OCI-LY7 (cell line): Measurements from ENCODE around the gene TFAP2A. TPM values are rescaled to one million over a fixed set of nuclear protein-coding genes. Genes with fewer than 3 reads are reported as not detected.

Source experiments
- BruUV-seq: library from RNA; stranded (reverse); fragments of 400-500 nt; replicated peaks from 2 replicates; lab custom pipeline; 2021; lab: Mats Ljungman, UMichigan
- CTCF ChIA-PET: fragments of 300-600 bp; sonication (Branson Sonifier 250); formaldehyde crosslinking; loops from one replicate; lab custom pipeline; 2022; ENCODE audit warnings: antibody characterized with exemption; ENCODE audit not compliant: unreplicated experiment; lab: Charles Lee
- POLR2A ChIA-PET: fragments of 300-600 bp; sonication (Branson Sonifier 250); formaldehyde crosslinking; loops from one replicate; lab custom pipeline; 2022; ENCODE audit warnings: antibody characterized with exemption; lab: Charles Lee
- DNase-seq: peaks from one replicate; pipeline ENCODE4 v3.0.0-alpha.2; 2015; ENCODE audit warnings: low spot score
- H2AFZ ChIP-seq: fragments of 200-600 bp; sonication (generic), shearing (Covaris generic); 2 replicates; pipeline ENCODE4 v1.6.1; 2014; ENCODE audit warnings: mild to moderate bottlenecking, antibody characterized with exemption, low read length, moderate library complexity
- H3K27ac ChIP-seq: fragments of 200-600 bp; sonication (generic); 2 replicates; pipeline ENCODE4 v1.5.1; 2014; ENCODE audit warnings: mixed run types, low read depth, mild to moderate bottlenecking, moderate library complexity, low read length, inconsistent platforms; ENCODE audit not compliant: poor library complexity, severe bottlenecking
- H3K36me3 ChIP-seq: fragments of 200-600 bp; sonication (generic); 2 replicates; pipeline ENCODE4 v1.6.1; 2014; ENCODE audit warnings: mild to moderate bottlenecking, antibody characterized with exemption, low read length, moderate library complexity, mixed read lengths; ENCODE audit not compliant: insufficient read depth
- H3K4me1 ChIP-seq: fragments of 200-600 bp; sonication (generic); 2 replicates; pipeline ENCODE4 v1.5.1; 2014; ENCODE audit warnings: mild to moderate bottlenecking, low read length; ENCODE audit not compliant: insufficient read depth, poor library complexity, severe bottlenecking
- H3K4me2 ChIP-seq: fragments of 200-600 bp; sonication (generic); 2 replicates; pipeline ENCODE4 v1.6.1; 2014; ENCODE audit warnings: mild to moderate bottlenecking, low read length
- H3K4me3 ChIP-seq: fragments of 200-600 bp; sonication (generic); 2 replicates; pipeline ENCODE4 v1.5.1; 2014; ENCODE audit warnings: mild to moderate bottlenecking, low read depth, low read length; ENCODE audit not compliant: poor library complexity, severe bottlenecking
- H3K79me2 ChIP-seq: fragments of 200-600 bp; sonication (generic); 2 replicates; pipeline ENCODE4 v1.6.1; 2016; ENCODE audit warnings: low read depth, mild to moderate bottlenecking, low read length, moderate library complexity, mixed read lengths; ENCODE audit not compliant: insufficient read depth
- H3K9me2 ChIP-seq: fragments of 200-600 bp; sonication (generic); 2 replicates; pipeline ENCODE4 v1.6.1; 2016; ENCODE audit warnings: mild to moderate bottlenecking, low read length, mixed read lengths; ENCODE audit not compliant: insufficient read depth
- H3K9me3 ChIP-seq: fragments of 200-600 bp; sonication (generic); 2 replicates; pipeline ENCODE4 v1.6.1; 2014; ENCODE audit warnings: mild to moderate bottlenecking, mixed run types, low read length, mixed read lengths
- H4K20me1 ChIP-seq: fragments of 200-600 bp; sonication (generic); 2 replicates; pipeline ENCODE4 v1.6.1; 2014; ENCODE audit warnings: mild to moderate bottlenecking, antibody characterized with exemption, low read length, moderate library complexity, mixed read lengths; ENCODE audit not compliant: insufficient read depth
- EZH2phosphoT487 ChIP-seq: fragments of 200-600 bp; sonication (generic); IDR thresholded peaks from 2 replicates; pipeline ENCODE4 v1.6.1; 2018; ENCODE audit warnings: low read depth, borderline replicate concordance, mild to moderate bottlenecking, mixed run types, antibody characterized with exemption, low read length, moderate library complexity, mixed read lengths
- intact Hi-C: fragments of 100-400 bp; cut with micrococcal nuclease; formaldehyde crosslinking; loops from one replicate; pipeline ENCODE4 v1.10.0; 2022; ENCODE audit not compliant: unreplicated experiment
- total RNA-seq, 2 experiments: library from RNA; depleted of rRNA in 1 of 2; stranded (reverse); fragments of >200 nt in 1 of 2; shearing (Covaris generic) in 1 of 2; gene quantifications; 2 replicates each; pipeline ENCODE4 v1.2.3, GENCODE V29; 2014 to 2022
- TF ChIP-seq, protein P1 (sequence below): fragments of 200-600 bp; sonication (generic); conservative IDR thresholded peaks from 2 replicates; pipeline ENCODE4 v1.5.1; 2014; ENCODE audit warnings: mild to moderate bottlenecking, antibody characterized with exemption, low read length, moderate library complexity, mixed read lengths

The TFAP2A gene
- total RNA-seq, 2 experiments from 2014 or later = 2.0 to 3.3 TPM

DNA sequence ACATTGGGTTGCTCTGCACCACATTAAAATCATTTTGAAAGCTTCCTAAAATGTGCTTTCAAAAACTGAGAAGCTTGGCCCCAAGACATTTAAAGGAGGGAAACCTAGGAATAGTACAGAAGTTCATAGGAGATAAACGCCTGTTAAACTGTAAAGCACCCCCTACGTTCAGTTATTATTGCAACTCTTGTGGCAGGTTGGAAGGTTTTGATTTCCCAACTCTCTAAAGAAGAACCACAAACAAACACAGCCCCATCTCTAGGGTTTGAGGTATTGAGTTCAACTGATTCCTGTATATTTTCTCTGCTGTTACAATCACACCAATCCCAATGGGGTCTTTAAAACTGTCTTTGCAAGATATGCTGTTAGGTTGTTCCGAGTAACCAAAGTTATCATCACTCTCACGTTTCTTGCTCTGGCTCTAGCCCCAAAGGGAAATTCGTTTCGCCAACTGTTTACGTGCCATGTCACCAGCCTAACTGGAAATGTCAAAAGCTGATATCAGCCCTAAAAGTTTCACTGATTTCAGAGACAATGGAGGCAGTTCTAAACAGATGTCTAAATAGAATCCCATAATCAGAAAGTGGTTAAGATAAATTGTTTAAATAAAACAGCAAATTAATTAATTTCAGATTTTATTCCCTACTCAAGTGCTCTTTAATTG is 12.1 kb downstream of the TFAP2A start:
- peak overlapping the region; percentile 72 for H3K4me3 ChIP-seq
- H3K36me3 ChIP-seq = no peaks in the 10 kb centered on the region
- peak overlapping the region; percentile 93; the same call in 1 of the 2 replicates for H2AFZ ChIP-seq
- peaks cover 15% of the 10 kb centered on the region for H3K4me1 ChIP-seq
- CTCF ChIA-PET = no interaction called here
- no TSS peak for BruUV-seq
- DNase-seq = no peak
- no peak for TF ChIP-seq EZH2phosphoT487
- intact Hi-C loops = loop anchor here (5.0 kb wide), 1 partner anchor 1135 kb away; the partner anchor contains the start of gene TMEM170B
- no peaks in the 10 kb centered on the region for H3K9me3 ChIP-seq
- H3K4me2 ChIP-seq = peak overlapping the region; percentile 76; the same call in 1 of the 2 replicates
- no peak overlapping the region for H3K27ac ChIP-seq
- no peaks in the 10 kb centered on the region for H3K9me2 ChIP-seq
- H3K79me2 ChIP-seq = peaks cover 5% of the 10 kb centered on the region; the same call in 1 of the 2 replicates
- H4K20me1 ChIP-seq = no peaks in the 10 kb centered on the region
- POLR2A ChIA-PET = no interaction called here

DNA sequence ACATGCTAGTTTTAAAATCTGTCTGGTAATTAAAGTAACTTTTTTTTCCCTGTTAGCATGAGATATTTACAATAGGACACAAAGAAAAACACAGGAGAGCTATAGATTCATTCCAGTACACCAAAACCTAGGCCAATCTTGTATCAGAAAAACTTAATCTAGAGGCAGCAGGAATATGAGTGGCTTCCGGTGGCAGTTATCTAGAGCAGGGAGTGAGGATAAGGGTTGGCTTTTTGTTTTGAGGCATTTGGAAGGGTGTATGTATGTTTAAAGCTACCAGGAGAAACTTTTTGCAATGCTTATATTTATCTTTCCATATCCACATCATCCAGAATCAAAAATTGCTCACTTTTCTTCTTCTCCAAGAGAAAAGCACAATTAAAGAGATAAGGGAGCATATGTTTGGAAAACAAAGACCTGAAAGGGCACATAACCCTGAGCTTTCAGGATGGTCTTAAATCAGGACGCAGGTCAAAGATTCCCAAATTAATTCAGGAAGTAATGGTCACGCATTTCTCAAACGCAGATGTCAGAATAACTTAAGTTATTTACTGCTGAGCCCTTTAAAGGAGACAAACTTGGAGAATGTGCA is 13.1 kb downstream of the TFAP2A start:
- no TSS peak for BruUV-seq
- intact Hi-C loops = loop anchor here (5.0 kb wide), 1 partner anchor 1136 kb away; the partner anchor contains the start of gene TMEM170B
- Histone ChIP-seq H3K4me3 (no peak overlapping the region), H3K27ac (no peak overlapping the region), H3K4me1 (peaks cover 15% of the 10 kb centered on the region), H3K36me3 (no peaks in the 10 kb centered on the region), H3K9me3 (no peaks in the 10 kb centered on the region), H3K79me2 (peaks cover 5% of the 10 kb centered on the region; the same call in 1 of the 2 replicates), H3K9me2 (no peaks in the 10 kb centered on the region), H4K20me1 (no peaks in the 10 kb centered on the region), H3K4me2 (no peak overlapping the region), H2AFZ (no peak overlapping the region)
- POLR2A ChIA-PET = interaction anchor here (0.7 to 1.6 kb wide), 2 partner anchors 28 to 1828 kb away, joined by 3 to 6 read pairs; no protein-coding TSS in a partner anchor
- no peak for TF ChIP-seq EZH2phosphoT487
- TF ChIP-seq, protein P1, sequence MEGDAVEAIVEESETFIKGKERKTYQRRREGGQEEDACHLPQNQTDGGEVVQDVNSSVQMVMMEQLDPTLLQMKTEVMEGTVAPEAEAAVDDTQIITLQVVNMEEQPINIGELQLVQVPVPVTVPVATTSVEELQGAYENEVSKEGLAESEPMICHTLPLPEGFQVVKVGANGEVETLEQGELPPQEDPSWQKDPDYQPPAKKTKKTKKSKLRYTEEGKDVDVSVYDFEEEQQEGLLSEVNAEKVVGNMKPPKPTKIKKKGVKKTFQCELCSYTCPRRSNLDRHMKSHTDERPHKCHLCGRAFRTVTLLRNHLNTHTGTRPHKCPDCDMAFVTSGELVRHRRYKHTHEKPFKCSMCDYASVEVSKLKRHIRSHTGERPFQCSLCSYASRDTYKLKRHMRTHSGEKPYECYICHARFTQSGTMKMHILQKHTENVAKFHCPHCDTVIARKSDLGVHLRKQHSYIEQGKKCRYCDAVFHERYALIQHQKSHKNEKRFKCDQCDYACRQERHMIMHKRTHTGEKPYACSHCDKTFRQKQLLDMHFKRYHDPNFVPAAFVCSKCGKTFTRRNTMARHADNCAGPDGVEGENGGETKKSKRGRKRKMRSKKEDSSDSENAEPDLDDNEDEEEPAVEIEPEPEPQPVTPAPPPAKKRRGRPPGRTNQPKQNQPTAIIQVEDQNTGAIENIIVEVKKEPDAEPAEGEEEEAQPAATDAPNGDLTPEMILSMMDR = no peak
- no peak for DNase-seq
- CTCF ChIA-PET = no interaction called here

DNA sequence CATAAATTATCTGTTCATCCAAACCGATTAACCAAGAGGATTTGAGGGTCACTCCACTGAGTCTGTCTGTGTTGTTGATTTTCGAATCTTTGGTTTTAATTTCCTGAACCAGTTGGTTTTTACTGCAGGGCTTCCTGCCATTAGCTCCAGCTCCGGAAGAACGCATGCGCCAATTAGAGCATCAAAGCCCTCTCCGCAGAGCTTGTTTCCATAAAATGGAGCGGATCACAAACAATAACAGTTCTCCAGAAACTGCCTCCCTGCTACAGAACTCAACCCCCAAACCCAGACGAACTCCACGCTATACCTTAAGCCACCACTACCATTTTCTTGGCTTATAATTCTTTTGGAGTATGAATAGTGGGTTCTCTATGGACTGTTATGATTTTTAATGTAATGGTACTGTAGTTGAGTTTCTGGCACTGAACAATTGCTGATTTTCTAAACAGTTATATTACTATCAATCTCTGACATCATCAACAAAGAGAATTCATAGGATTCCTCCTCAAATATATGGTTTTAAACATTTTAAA is 13.8 kb downstream of the TFAP2A start:
- intact Hi-C loops = loop anchor here (5.0 kb wide), 1 partner anchor 1136 kb away; the partner anchor contains the start of gene TMEM170B
- H3K9me2 ChIP-seq = no peaks in the 10 kb centered on the region
- ChIA-PET POLR2A (interaction anchor here (0.7 to 1.6 kb wide), 2 partner anchors 29 to 1688 kb away, joined by 3 to 6 read pairs; no protein-coding TSS in a partner anchor), CTCF (no interaction called here)
- TF ChIP-seq, protein P1 = no peak
- TF ChIP-seq EZH2phosphoT487 = no peak
- BruUV-seq = no TSS peak
- H4K20me1 ChIP-seq = no peaks in the 10 kb centered on the region
- no peaks in the 10 kb centered on the region for H3K9me3 ChIP-seq
- no peak overlapping the region for H3K4me3 ChIP-seq
- H2AFZ ChIP-seq = no peak overlapping the region
- no peak overlapping the region for H3K4me2 ChIP-seq
- peaks cover 5% of the 10 kb centered on the region; the same call in 1 of the 2 replicates for H3K79me2 ChIP-seq
- H3K36me3 ChIP-seq = no peaks in the 10 kb centered on the region
- peaks cover 15% of the 10 kb centered on the region for H3K4me1 ChIP-seq
- no peak overlapping the region for H3K27ac ChIP-seq
- no peak for DNase-seq
